HepG2 (cell line): ENCODE measurements around the gene ABT1. TPM values are rescaled to one million over a fixed set of nuclear protein-coding genes. Genes with fewer than 3 reads are reported as not detected.
A peak's percentile ranks its signal among the peaks of the same experiment; 100 is the strongest.

ENCODE experiments used
- ATF4 ChIP-seq, 2 experiments: fragments of 450-650 bp in 1 of 2; sonication (generic) in 1 of 2; formaldehyde crosslinking; IDR thresholded peaks; 2 replicates each; pipeline versions ENCODE4 v1.5.0 to v1.8.0; 2020 to 2022; ENCODE audit warnings: mild to moderate bottlenecking in 1 of 2, missing genetic modification reagents in 1 of 2
- ATRX ChIP-seq: sonication (generic); formaldehyde crosslinking; IDR thresholded peaks from 2 replicates; pipeline ENCODE4 v1.4.0; 2020; ENCODE audit warnings: missing genetic modification reagents, borderline replicate concordance
- BHLHE40 ChIP-seq: IDR thresholded peaks from 2 replicates; pipeline ENCODE4 v1.6.1; 2011; ENCODE audit warnings: low read length, improper control_type of control experiment
- FOSL1 ChIP-seq: sonication (generic); formaldehyde crosslinking; IDR thresholded peaks from 2 replicates; pipeline ENCODE4 v1.9.0; 2021; ENCODE audit warnings: missing genetic modification reagents, borderline replicate concordance
- FOXP4 ChIP-seq: sonication (generic); formaldehyde crosslinking; IDR thresholded peaks from 2 replicates; pipeline ENCODE4 v1.4.0; 2020; ENCODE audit warnings: missing genetic modification reagents
- GTF3A ChIP-seq: sonication (generic); formaldehyde crosslinking; conservative IDR thresholded peaks from 2 replicates; pipeline ENCODE4 v1.4.0; 2020; ENCODE audit warnings: mild to moderate bottlenecking, missing genetic modification reagents
- KLF15 ChIP-seq: sonication (generic); formaldehyde crosslinking; IDR thresholded peaks from 2 replicates; pipeline ENCODE4 v1.8.1; 2023; ENCODE audit warnings: borderline replicate concordance, mild to moderate bottlenecking, inconsistent platforms, missing genetic modification reagents, mixed read lengths
- NFE2L2 ChIP-seq: fragments of 150-350 bp; IDR thresholded peaks from 2 replicates; pipeline ENCODE4 v1.6.1; 2014; ENCODE audit warnings: low read length
- RELA ChIP-seq: sonication (generic); formaldehyde crosslinking; IDR thresholded peaks from 2 replicates; pipeline ENCODE4 v1.4.0; 2020; ENCODE audit warnings: missing genetic modification reagents
- TBL1XR1 ChIP-seq: fragments of 150-350 bp; IDR thresholded peaks from 2 replicates; pipeline ENCODE4 v1.6.1; 2014; ENCODE audit warnings: borderline replicate concordance, low read length; ENCODE audit not compliant: partially characterized antibody
- ZFP1 ChIP-seq: IDR thresholded peaks from 2 replicates; pipeline ENCODE4 v1.6.1; 2016
- ZMAT5 ChIP-seq: sonication (generic); formaldehyde crosslinking; IDR thresholded peaks from 2 replicates; pipeline ENCODE4 v1.5.0; 2020; ENCODE audit warnings: mild to moderate bottlenecking, low read depth, missing genetic modification reagents, borderline replicate concordance
- ZNF3 ChIP-seq: IDR thresholded peaks from 2 replicates; pipeline ENCODE4 v1.7.0; 2017; ENCODE audit warnings: inconsistent platforms
- ZNF564 ChIP-seq: sonication (generic); formaldehyde crosslinking; IDR thresholded peaks from 2 replicates; pipeline ENCODE4 v1.8.1; 2023; ENCODE audit warnings: mild to moderate bottlenecking, missing genetic modification reagents
- ZNF761 ChIP-seq: sonication (generic); formaldehyde crosslinking; conservative IDR thresholded peaks from 2 replicates; pipeline ENCODE4 v1.4.0; 2020; ENCODE audit warnings: mild to moderate bottlenecking, missing genetic modification reagents
- ZNF770 ChIP-seq: sonication (generic); formaldehyde crosslinking; IDR thresholded peaks from 2 replicates; pipeline ENCODE4 v1.5.0; 2020; ENCODE audit warnings: mild to moderate bottlenecking, missing genetic modification reagents
- ZNF777 ChIP-seq: sonication (generic); formaldehyde crosslinking; IDR thresholded peaks from 2 replicates; pipeline ENCODE4 v1.4.0; 2020; ENCODE audit warnings: missing genetic modification reagents
- ZSCAN29 ChIP-seq: sonication (generic); formaldehyde crosslinking; conservative IDR thresholded peaks from 2 replicates; pipeline ENCODE4 v1.4.0; 2020; ENCODE audit warnings: mild to moderate bottlenecking, missing genetic modification reagents
- polyA plus RNA-seq, 8 experiments: library from polyadenylated mRNA; depleted of rRNA in 3 of 8; stranded (reverse) in 7 of 8; unstranded in 1 of 8; fragments of >200 nt; fragmentation: Illumina TruSeq in 4 of 8; extraction: Trizol in 4 of 8; gene quantifications; 2 replicates each; pipeline versions ENCODE4 v1.2.1 to v1.2.3, GENCODE V29; 2011 to 2016; ENCODE audit warnings: low read depth in 4 of 8, missing spikeins in 1 of 8, mixed read lengths in 1 of 8; ENCODE audit not compliant: insufficient read depth in 1 of 8
- total RNA-seq, 5 experiments: library from RNA; depleted of rRNA; stranded (reverse); fragments of >200 nt; fragmentation: Illumina TruSeq; extraction: Trizol; gene quantifications; 2 replicates each; pipeline ENCODE4 v1.2.3, GENCODE V29; 2016; ENCODE audit warnings: low read depth in 1 of 5
- TF ChIP-seq, protein P1 (sequence below): sonication (generic); formaldehyde crosslinking; IDR thresholded peaks from 2 replicates; pipeline ENCODE4 v1.8.1; 2023; ENCODE audit warnings: mild to moderate bottlenecking, missing genetic modification reagents

ABT1 gene
- total and polyA plus RNA-seq, 2 of the 13 experiments (the other 11 are each of a cell fraction or from before 2014, with no cell fraction given): 38.4 TPM

DNA sequence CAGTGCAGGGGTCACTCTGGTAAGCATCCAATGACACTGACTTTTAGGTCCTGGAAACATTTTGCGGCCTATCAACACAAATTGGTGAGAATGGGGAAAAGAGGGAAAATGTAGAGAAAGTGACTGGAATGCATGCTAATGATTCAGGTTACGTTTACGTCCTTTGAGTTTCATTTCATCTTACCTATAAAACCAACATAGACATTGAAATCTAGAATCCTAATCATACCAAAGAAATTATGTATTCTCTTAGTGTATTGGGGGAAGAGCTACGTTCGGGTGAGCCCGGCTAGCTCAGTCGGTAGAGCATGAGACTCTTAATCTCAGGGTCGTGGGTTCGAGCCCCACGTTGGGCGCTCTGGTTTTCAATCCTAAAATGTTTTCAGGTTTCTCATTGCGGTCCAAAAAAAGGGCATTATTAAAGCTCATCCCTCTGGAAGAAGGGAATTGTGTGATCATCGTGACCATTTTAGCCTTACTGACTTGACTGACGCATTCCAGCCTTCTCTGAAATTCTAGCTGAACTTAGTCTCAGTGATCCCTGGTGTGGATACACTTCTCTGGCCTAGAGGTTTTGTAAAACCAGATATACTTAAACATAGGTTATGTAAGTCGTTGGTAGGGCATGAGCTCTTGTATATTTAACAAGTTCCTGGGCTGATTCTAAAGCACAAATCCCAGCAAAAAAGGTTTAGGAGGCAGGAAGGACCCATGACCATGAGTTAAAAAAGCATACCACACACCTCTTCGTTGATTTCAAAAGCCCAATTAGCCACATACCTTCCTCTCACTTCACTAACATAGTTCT is 40.3 kb upstream of the ABT1 start (continued):
- no peak; the same call in 1 of the 2 replicates for TF ChIP-seq KLF15 (CRISPR knock-in tag)
- no peak for TF ChIP-seq ZNF761 (CRISPR knock-in tag)
- peak; percentile 42 for TF ChIP-seq TBL1XR1
- no peak for TF ChIP-seq ZNF770 (CRISPR knock-in tag)
- TF ChIP-seq ZNF564 (CRISPR knock-in tag): no peak
- TF ChIP-seq ZMAT5 (CRISPR knock-in tag): no peak
- TF ChIP-seq ZSCAN29 (CRISPR knock-in tag): peak; percentile 67; the same call in 1 of the 2 replicates
- TF ChIP-seq FOXP4 (CRISPR knock-in tag): peak; percentile 73
- TF ChIP-seq BHLHE40: no peak
- TF ChIP-seq, protein P1, sequence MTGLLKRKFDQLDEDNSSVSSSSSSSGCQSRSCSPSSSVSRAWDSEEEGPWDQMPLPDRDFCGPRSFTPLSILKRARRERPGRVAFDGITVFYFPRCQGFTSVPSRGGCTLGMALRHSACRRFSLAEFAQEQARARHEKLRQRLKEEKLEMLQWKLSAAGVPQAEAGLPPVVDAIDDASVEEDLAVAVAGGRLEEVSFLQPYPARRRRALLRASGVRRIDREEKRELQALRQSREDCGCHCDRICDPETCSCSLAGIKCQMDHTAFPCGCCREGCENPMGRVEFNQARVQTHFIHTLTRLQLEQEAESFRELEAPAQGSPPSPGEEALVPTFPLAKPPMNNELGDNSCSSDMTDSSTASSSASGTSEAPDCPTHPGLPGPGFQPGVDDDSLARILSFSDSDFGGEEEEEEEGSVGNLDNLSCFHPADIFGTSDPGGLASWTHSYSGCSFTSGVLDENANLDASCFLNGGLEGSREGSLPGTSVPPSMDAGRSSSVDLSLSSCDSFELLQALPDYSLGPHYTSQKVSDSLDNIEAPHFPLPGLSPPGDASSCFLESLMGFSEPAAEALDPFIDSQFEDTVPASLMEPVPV (CRISPR knock-in tag): peak; percentile 56; the same call in 1 of the 2 replicates
- TF ChIP-seq ATF4 (CRISPR knock-in tag; IDR thresholded peaks at IDR 0.05): no peak
- TF ChIP-seq GTF3A (CRISPR knock-in tag): no peak
- TF ChIP-seq ZFP1 (CRISPR knock-in tag): peak; percentile 53
- TF ChIP-seq ZNF3 (CRISPR knock-in tag): no peak
- TF ChIP-seq RELA (CRISPR knock-in tag): no peak
- no peak for TF ChIP-seq NFE2L2
- TF ChIP-seq ATRX (CRISPR knock-in tag): no peak
- TF ChIP-seq FOSL1 (CRISPR knock-in tag): no peak
- 0 out of 2 replicates have a peak, but pooled peaks have one; percentile 21 for TF ChIP-seq ZNF777 (CRISPR knock-in tag)
